Breast epithelium (tissue), 3 donors: ENCODE data around the gene ITGB2.

ENCODE experiments used
- CTCF ChIP-seq, 3 donors: fragments of 450-650 bp; IDR thresholded peaks; one replicate each; pipeline ENCODE4 v1.5.1; 2016 to 2017; ENCODE audit warnings: antibody characterized with exemption in 3 of 3, mild to moderate bottlenecking in 3 of 3, moderate library complexity in 3 of 3
- POLR2A ChIP-seq: fragments of 450-650 bp; IDR thresholded peaks from one replicate; pipeline ENCODE4 v1.6.1; 2016; ENCODE audit warnings: antibody characterized with exemption, mild to moderate bottlenecking, moderate library complexity
- POLR2AphosphoS5 ChIP-seq, 3 donors: sonication (generic); formaldehyde crosslinking; IDR thresholded peaks; one replicate each; pipeline ENCODE4 v1.6.1; 2017; ENCODE audit warnings: antibody characterized with exemption in 3 of 3

- TF ChIP-seq CTCF (IDR thresholded peaks at IDR 0.05) (no peak), POLR2AphosphoS5 (IDR thresholded peaks at IDR 0.05) (no peak), POLR2A (no peak)
Observed at GRCh38 chr21:44883250-44883649, 37.4 kb downstream of the ITGB2 start.
